HG03521 (cell line): ENCODE measurements around the gene RNF224.
A peak's percentile ranks its signal among the peaks of the same experiment; 100 is the strongest.

Experiments used
- ATAC-seq: cut with Tn5 transposase; IDR thresholded peaks from one replicate; pipeline ENCODE4 v1.9.1; 2021; ENCODE audit warnings: mild to moderate bottlenecking, moderate library complexity; ENCODE audit not compliant: unreplicated experiment

The RNF224 gene

GRCh38 chr9:137213160-137214060 is 13.9 kb upstream of the RNF224 start:
- ATAC-seq = no peak

GRCh38 chr9:137214620-137215019 is 12.7 kb upstream of the RNF224 start:
- no peak for ATAC-seq

GRCh38 chr9:137215196-137215986 is 11.9 kb upstream of the RNF224 start:
- ATAC-seq = no peak

GRCh38 chr9:137216188-137216965 is 10.9 kb upstream of the RNF224 start:
- ATAC-seq = no peak

- no peak for ATAC-seq
These were observed 9.8 kb upstream of the RNF224 start for GRCh38 chr9:137217276-137218211.

- ATAC-seq = no peak
These were observed 9.0 kb upstream of the RNF224 start for GRCh38 chr9:137218212-137218753.

GRCh38 chr9:137218754-137219271 is 8.5 kb upstream of the RNF224 start:
- ATAC-seq = no peak

- no peak for ATAC-seq
These were observed 7.5 kb upstream of the RNF224 start for GRCh38 chr9:137219757-137220316.

- no peak for ATAC-seq
These were observed 6.8 kb upstream of the RNF224 start for GRCh38 chr9:137220317-137221094.

GRCh38 chr9:137221095-137221505 is 6.2 kb upstream of the RNF224 start:
- no peak for ATAC-seq

GRCh38 chr9:137221506-137222111 is 5.7 kb upstream of the RNF224 start:
- no peak for ATAC-seq

GRCh38 chr9:137222190-137223077 is 4.9 kb upstream of the RNF224 start, which contains the start of gene RNF208:
Gene RNF208, minus strand, starts transcription at chr9:137222240. Its CDS starts 1,028 bp downstream, at chr9:137221212.
- no peak for ATAC-seq

- peak; percentile 82 for ATAC-seq
These were observed 4.0 kb upstream of the RNF224 start for GRCh38 chr9:137223078-137223970.

- ATAC-seq = no peak
These were observed 2.2 kb upstream of the RNF224 start, which contains the start of gene CYSRT1 for GRCh38 chr9:137224830-137225694. Gene CYSRT1, plus strand, starts transcription at chr9:137225174. Its CDS starts 448 bp downstream, at chr9:137225622.
